CD8-positive, alpha-beta memory T cell (primary cell): Measurements from ENCODE around the gene PRR12. TPM values are rescaled to one million over a fixed set of nuclear protein-coding genes. Genes with fewer than 3 reads are reported as not detected.
A peak's percentile ranks its signal among the peaks of the same experiment; 100 is the strongest.

Experiments used
- CTCF ChIA-PET: fragments of 350-600 bp; sonication (Branson Sonifier 250); formaldehyde crosslinking; loops from one replicate; lab custom pipeline; 2021; ENCODE audit warnings: antibody characterized with exemption; lab: Charles Lee
- POLR2A ChIA-PET: fragments of 350-600 bp; sonication (Branson Sonifier 250); formaldehyde crosslinking; loops from one replicate; lab custom pipeline; 2021; ENCODE audit warnings: antibody characterized with exemption; lab: Charles Lee
- DNase-seq, 5 donors: peaks; one replicate each; pipeline versions ENCODE4 v3.0.0 to v3.0.0-alpha.2; 2020 to 2022; ENCODE audit warnings: mixed read lengths in 1 of 5
- H3K27ac ChIP-seq: one replicate; pipeline ENCODE4 v1.7.0; 2013; ENCODE audit warnings: low read depth, mild to moderate bottlenecking, low read length, moderate library complexity
- H3K27me3 ChIP-seq: 2 replicates; pipeline ENCODE4 v1.7.0; 2013; ENCODE audit warnings: low read length, mild to moderate bottlenecking; ENCODE audit not compliant: insufficient read depth, poor library complexity, severe bottlenecking
- H3K36me3 ChIP-seq: 2 replicates; pipeline ENCODE4 v1.7.0; 2013; ENCODE audit warnings: mild to moderate bottlenecking, low read length, moderate library complexity; ENCODE audit not compliant: insufficient read depth
- H3K4me1 ChIP-seq: 2 replicates; pipeline ENCODE4 v1.7.0; 2013; ENCODE audit warnings: mild to moderate bottlenecking, low read length, moderate library complexity; ENCODE audit not compliant: insufficient read depth
- H3K4me3 ChIP-seq: 2 replicates; pipeline ENCODE4 v1.7.0; 2013; ENCODE audit warnings: mild to moderate bottlenecking, low read length
- H3K9me3 ChIP-seq: 2 replicates; pipeline ENCODE4 v1.7.0; 2013; ENCODE audit warnings: mild to moderate bottlenecking, low read length
- H3K27ac Mint-ChIP-seq, 8 donors: one replicate each; pipeline ENCODE4 v1.8.0; 2020 to 2021; ENCODE audit warnings: mixed read lengths in 8 of 8, mild to moderate bottlenecking in 6 of 8, inconsistent platforms in 3 of 8, moderate library complexity in 3 of 8
- H3K27me3 Mint-ChIP-seq, 2 donors: one replicate each; pipeline ENCODE4 v1.8.0; 2020 to 2021; ENCODE audit warnings: mixed read lengths in 2 of 2, mild to moderate bottlenecking in 1 of 2, moderate library complexity in 1 of 2
- H3K36me3 Mint-ChIP-seq, 3 donors: one replicate each; pipeline ENCODE4 v1.8.0; 2020 to 2021; ENCODE audit warnings: mixed read lengths in 3 of 3, inconsistent platforms in 1 of 3, mild to moderate bottlenecking in 1 of 3
- H3K4me1 Mint-ChIP-seq, 3 donors: one replicate each; pipeline ENCODE4 v1.8.0; 2020 to 2021; ENCODE audit warnings: mixed read lengths in 3 of 3, inconsistent platforms in 1 of 3, mild to moderate bottlenecking in 1 of 3
- H3K4me3 Mint-ChIP-seq, 7 donors: one replicate each; pipeline ENCODE4 v1.8.0; 2020 to 2021; ENCODE audit warnings: mixed read lengths in 7 of 7, mild to moderate bottlenecking in 6 of 7, moderate library complexity in 4 of 7, inconsistent platforms in 2 of 7
- H3K9me3 Mint-ChIP-seq, 5 donors: one replicate each; pipeline ENCODE4 v1.8.0; 2020 to 2022; ENCODE audit warnings: mixed read lengths in 5 of 5, mild to moderate bottlenecking in 3 of 5, moderate library complexity in 2 of 5, inconsistent platforms in 1 of 5
- polyA plus RNA-seq: library from polyadenylated mRNA; unstranded; fragments of 300-500 nt; fragmentation: Illumina TruSeq; gene quantifications from one replicate; pipeline ENCODE4 v1.2.3, GENCODE V29; 2021
- total RNA-seq, 2 experiments: library from RNA; stranded (reverse); gene quantifications; one replicate each; pipeline ENCODE4 v1.2.3, GENCODE V29; 2021

Gene PRR12
- total and polyA plus RNA-seq, 3 experiments from 2014 or later: 0.81 to 27.5 (median 25.9) TPM

DNA sequence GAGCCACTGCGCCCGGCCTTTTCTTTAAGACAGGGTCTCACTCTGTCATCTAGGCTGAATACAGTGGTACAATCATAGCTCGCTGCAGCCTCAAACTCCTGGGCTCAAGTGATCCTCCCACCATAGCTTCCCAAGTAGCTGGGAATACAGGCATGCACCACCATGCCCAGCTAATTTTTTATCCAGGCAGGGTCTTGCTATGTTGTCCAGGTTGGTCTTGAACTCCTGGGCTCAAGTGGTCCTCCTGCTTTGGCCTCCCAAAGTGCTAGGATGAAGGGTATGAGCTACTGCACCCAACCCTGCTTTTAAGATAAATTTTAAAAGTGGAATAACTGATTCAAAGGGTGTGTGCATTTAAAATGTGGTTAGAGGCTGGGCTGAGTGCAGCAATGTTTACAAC lies 24.7 kb upstream of the PRR12 start:
- H3K27ac ChIP-seq: no peak overlapping the region
- ChIA-PET POLR2A (interaction anchor here (0.6 to 1.6 kb wide), 4 partner anchors 13 to 32 kb away, joined by 3 to 5 read pairs (median 4); no protein-coding TSS in a partner anchor), CTCF (interaction anchor here (0.6 to 11.7 kb wide), 4 partner anchors 13 to 96 kb away, joined by 3 to 103 read pairs (median 14); partner anchors contain the start of gene FLT3LG)
- Mint-ChIP-seq H3K4me3 (peak overlapping the region in 6 of 7 donors; percentile 28 to 63 (median 52)), H3K27ac (peak overlapping the region; percentile 6 to 99 (median 77)), H3K4me1 (peaks cover 70 to 86% (median 86%) of the 10 kb centered on the region in 3 donors), H3K9me3 (no peaks in the 10 kb centered on the region), H3K27me3 (no peaks in the 10 kb centered on the region), H3K36me3 (peaks cover 0 to 10% (median 5%) of the 10 kb centered on the region in 3 donors)
- DNase-seq: no peak
- H3K36me3 ChIP-seq: no peaks in the 10 kb centered on the region
- peak overlapping the region; percentile 27 for H3K4me3 ChIP-seq
- H3K4me1 ChIP-seq: peaks cover 94% of the 10 kb centered on the region
- no peaks in the 10 kb centered on the region for H3K27me3 ChIP-seq
- no peaks in the 10 kb centered on the region for H3K9me3 ChIP-seq

DNA sequence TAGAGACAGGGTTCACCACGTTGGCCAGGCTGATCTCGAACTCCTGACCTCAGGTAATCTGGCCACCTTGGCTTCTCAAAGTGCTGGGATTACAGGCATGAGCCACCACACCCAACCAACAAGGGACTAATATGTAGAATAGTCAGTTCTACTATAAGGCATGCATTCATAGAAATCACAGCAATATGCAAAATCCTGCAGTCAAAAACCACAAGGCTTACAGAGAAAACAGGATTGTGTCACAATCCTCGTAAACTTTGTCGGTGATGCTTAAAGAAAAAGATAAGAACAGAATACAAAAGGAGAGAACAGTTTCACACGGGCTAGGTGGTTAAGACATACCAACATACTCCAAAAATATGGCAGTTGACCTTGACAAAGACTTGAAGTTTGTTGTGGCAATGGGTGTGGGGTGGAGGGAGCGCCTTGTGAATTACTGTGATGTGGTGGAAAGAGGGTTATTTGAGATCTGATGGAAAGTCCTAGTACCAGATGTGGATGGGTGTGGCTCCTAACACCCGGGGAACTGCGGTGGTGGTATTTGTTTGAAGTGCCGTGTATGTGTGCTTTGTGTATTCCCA lies 23.0 kb upstream of the PRR12 start:
- Histone ChIP-seq H3K9me3 (no peaks in the 10 kb centered on the region), H3K4me1 (peaks cover 81% of the 10 kb centered on the region), H3K27ac (peak overlapping the region; percentile 12), H3K36me3 (no peaks in the 10 kb centered on the region), H3K27me3 (no peaks in the 10 kb centered on the region), H3K4me3 (no peak overlapping the region)
- H3K9me3 Mint-ChIP-seq: no peaks in the 10 kb centered on the region
- peak overlapping the region; percentile 71 to 98 (median 95) for H3K27ac Mint-ChIP-seq
- peak overlapping the region; percentile 53 to 82 (median 78) for H3K4me3 Mint-ChIP-seq
- ChIA-PET POLR2A (interaction anchor here (0.6 to 3.2 kb wide), 10 partner anchors 9 to 97 kb away, joined by 3 to 23 read pairs (median 6); partner anchors contain the start of gene FCGRT), CTCF (interaction anchor here (3.5 to 11.7 kb wide), 6 partner anchors 13 to 109 kb away, joined by 22 to 128 read pairs (median 76); partner anchors contain the start of genes FLT3LG and PRMT1)
- DNase-seq: peak; percentile 57 to 96 (median 86)
- peaks cover 0 to 11% (median 5%) of the 10 kb centered on the region in 3 donors for H3K36me3 Mint-ChIP-seq
- no peaks in the 10 kb centered on the region for H3K27me3 Mint-ChIP-seq
- H3K4me1 Mint-ChIP-seq: peaks cover 57 to 76% (median 75%) of the 10 kb centered on the region in 3 donors

DNA sequence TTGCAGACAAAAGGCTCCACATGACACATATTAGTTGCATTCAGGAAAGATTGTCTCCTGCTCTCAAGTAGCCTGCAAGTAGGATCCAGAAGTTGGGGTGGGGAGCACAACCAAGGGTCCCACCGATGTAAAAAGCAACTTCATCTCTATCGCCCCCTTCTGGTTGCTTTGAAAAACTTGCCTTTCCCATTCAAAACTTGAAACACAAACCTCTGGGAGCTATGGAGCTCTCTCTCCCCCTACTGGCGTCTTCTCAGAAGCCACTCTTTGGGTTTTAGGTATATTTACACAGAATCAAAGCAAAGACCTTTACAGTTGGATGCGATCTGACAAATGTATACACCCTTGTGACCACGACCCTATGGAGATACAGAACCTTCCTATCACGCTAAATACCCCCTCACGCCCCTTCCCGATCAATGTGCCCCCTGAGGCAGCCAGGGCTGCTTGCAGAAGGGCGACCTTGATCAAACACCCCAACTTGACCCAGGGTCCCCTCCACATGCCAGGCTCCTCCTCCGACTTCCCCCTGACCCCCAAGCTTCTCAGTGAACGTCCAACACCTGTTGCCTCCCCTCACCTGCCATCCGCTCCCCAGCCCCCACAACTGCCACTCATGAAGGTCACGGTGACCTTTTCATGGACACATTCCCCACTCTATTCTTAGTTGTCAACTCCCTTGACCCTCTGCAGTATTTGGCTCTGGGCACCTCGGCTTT lies 20.7 kb upstream of the PRR12 start:
- CTCF ChIA-PET: interaction anchor here (0.9 to 5.6 kb wide), 22 partner anchors 9 to 413 kb away, joined by 3 to 128 read pairs (median 6); partner anchors contain the start of genes FCGRT, FLT3LG, NOSIP and PRMT1
- Mint-ChIP-seq H3K4me1 (peaks cover 42 to 62% (median 56%) of the 10 kb centered on the region in 3 donors), H3K27me3 (no peaks in the 10 kb centered on the region), H3K27ac (peak overlapping the region; percentile 87 to 96 (median 94)), H3K9me3 (no peaks in the 10 kb centered on the region), H3K36me3 (peaks cover 0 to 22% (median 5%) of the 10 kb centered on the region in 3 donors), H3K4me3 (peak overlapping the region; percentile 62 to 86 (median 67))
- Histone ChIP-seq H3K4me1 (peaks cover 57% of the 10 kb centered on the region), H3K4me3 (no peak overlapping the region), H3K27me3 (no peaks in the 10 kb centered on the region), H3K36me3 (peaks cover 2% of the 10 kb centered on the region), H3K9me3 (no peaks in the 10 kb centered on the region), H3K27ac (peak overlapping the region; percentile 29)
- peak; percentile 41 to 82 (median 80) for DNase-seq
- POLR2A ChIA-PET: interaction anchor here (0.5 to 3.2 kb wide), 11 partner anchors 10 to 113 kb away, joined by 3 to 23 read pairs (median 5); partner anchors contain the start of genes NOSIP, RPL13A and RPS11

- Mint-ChIP-seq H3K4me1 (peaks cover 35 to 56% (median 50%) of the 10 kb centered on the region in 3 donors), H3K27me3 (no peaks in the 10 kb centered on the region), H3K36me3 (peaks cover 0 to 28% (median 6%) of the 10 kb centered on the region in 3 donors), H3K27ac (peak overlapping the region in 6 of 8 donors; percentile 12 to 90 (median 48)), H3K9me3 (no peaks in the 10 kb centered on the region), H3K4me3 (no peak overlapping the region)
- Histone ChIP-seq H3K36me3 (peaks cover 6% of the 10 kb centered on the region), H3K4me3 (no peak overlapping the region), H3K9me3 (no peaks in the 10 kb centered on the region), H3K4me1 (peaks cover 49% of the 10 kb centered on the region), H3K27me3 (no peaks in the 10 kb centered on the region), H3K27ac (no peak overlapping the region)
- CTCF ChIA-PET: interaction anchor here (0.9 to 5.6 kb wide), 20 partner anchors 8 to 412 kb away, joined by 3 to 128 read pairs (median 6); partner anchors contain the start of genes FCGRT, FLT3LG, NOSIP and PRMT1
- DNase-seq: no peak
- POLR2A ChIA-PET: interaction anchor here (1.1 to 3.2 kb wide), 4 partner anchors 9 to 65 kb away, joined by 3 to 15 read pairs (median 4); partner anchors contain the start of gene NOSIP
These were observed 19.8 kb upstream of the PRR12 start for GRCh38 chr19:49570997-49571676.

GRCh38 chr19:49573009-49573408 lies 18.0 kb upstream of the PRR12 start:
- H3K27me3 ChIP-seq: no peaks in the 10 kb centered on the region

GRCh38 chr19:49573425-49573824 lies 17.6 kb upstream of the PRR12 start:
- Mint-ChIP-seq H3K36me3 (peaks cover 0 to 39% (median 6%) of the 10 kb centered on the region in 3 donors), H3K27me3 (no peaks in the 10 kb centered on the region), H3K27ac (peak overlapping the region in 2 of 8 donors; percentile 35 to 81), H3K9me3 (no peaks in the 10 kb centered on the region), H3K4me3 (peak overlapping the region in 1 of 7 donors; percentile 7), H3K4me1 (peaks cover 24 to 49% (median 41%) of the 10 kb centered on the region in 3 donors)
- POLR2A ChIA-PET: interaction anchor here (0.7 kb wide), 1 partner anchor 90 kb away, joined by 8 read pairs; no protein-coding TSS in a partner anchor
- H3K4me1 ChIP-seq: peaks cover 37% of the 10 kb centered on the region
- H3K36me3 ChIP-seq: peaks cover 6% of the 10 kb centered on the region
- no peaks in the 10 kb centered on the region for H3K27me3 ChIP-seq
- H3K9me3 ChIP-seq: no peaks in the 10 kb centered on the region
- no peak for DNase-seq
- CTCF ChIA-PET: interaction anchor here (0.7 to 5.6 kb wide), 3 partner anchors 100 to 269 kb away, joined by 3 to 56 read pairs (median 3); partner anchors contain the start of genes FLT3LG and PRMT1
- no peak overlapping the region for H3K27ac ChIP-seq
- H3K4me3 ChIP-seq: no peak overlapping the region

More at GRCh38 chr19:49573009-49573408, 18.0 kb upstream of the PRR12 start:
- POLR2A ChIA-PET: interaction anchor here (0.7 kb wide), 1 partner anchor 89 kb away, joined by 8 read pairs; no protein-coding TSS in a partner anchor
- no peaks in the 10 kb centered on the region for H3K9me3 Mint-ChIP-seq
- Histone ChIP-seq H3K27ac (no peak overlapping the region), H3K36me3 (peaks cover 6% of the 10 kb centered on the region), H3K4me3 (no peak overlapping the region), H3K9me3 (no peaks in the 10 kb centered on the region), H3K4me1 (peaks cover 36% of the 10 kb centered on the region)
- CTCF ChIA-PET: interaction anchor here (0.7 to 5.6 kb wide), 4 partner anchors 18 to 268 kb away, joined by 3 to 128 read pairs (median 30); partner anchors contain the start of genes FLT3LG and PRMT1
- peak overlapping the region in 1 of 7 donors; percentile 7 for H3K4me3 Mint-ChIP-seq
- H3K27ac Mint-ChIP-seq: peak overlapping the region in 1 of 8 donors; percentile 35
- peaks cover 25 to 49% (median 45%) of the 10 kb centered on the region in 3 donors for H3K4me1 Mint-ChIP-seq
- no peaks in the 10 kb centered on the region for H3K27me3 Mint-ChIP-seq
- no peak for DNase-seq
- peaks cover 0 to 37% (median 6%) of the 10 kb centered on the region in 3 donors for H3K36me3 Mint-ChIP-seq
